HepG2 (cell line): Measurements from ENCODE around the gene TNP2. TPM values are rescaled to one million over a fixed set of nuclear protein-coding genes. Genes with fewer than 3 reads are reported as not detected.

Source experiments
- ADNP ChIP-seq: sonication (generic); formaldehyde crosslinking; IDR thresholded peaks from 2 replicates; pipeline ENCODE4 v1.4.0; 2020; ENCODE audit warnings: missing genetic modification reagents
- ASH2L ChIP-seq: fragments of 300-600, 200-600 bp; sonication (generic); IDR thresholded peaks from 2 replicates; pipeline ENCODE4 v1.7.0; 2017; ENCODE audit warnings: low read depth, mild to moderate bottlenecking, moderate library complexity, mixed read lengths, low read length; ENCODE audit not compliant: insufficient read length
- FOXA3 ChIP-seq: IDR thresholded peaks from 2 replicates; pipeline ENCODE4 v1.6.1; 2016; ENCODE audit warnings: missing genetic modification reagents, missing compliant biosample characterization
- KIAA2018 ChIP-seq: sonication (generic); formaldehyde crosslinking; IDR thresholded peaks from 2 replicates; pipeline ENCODE4 v1.5.0; 2020; ENCODE audit warnings: mild to moderate bottlenecking, missing genetic modification reagents, borderline replicate concordance
- KMT2B ChIP-seq: IDR thresholded peaks from 2 replicates; pipeline ENCODE4 v1.6.1; 2016; ENCODE audit warnings: missing genetic modification reagents, missing compliant biosample characterization
- MIER3 ChIP-seq: IDR thresholded peaks from 2 replicates; pipeline ENCODE4 v1.6.1; 2016; ENCODE audit warnings: missing compliant biosample characterization, borderline replicate concordance
- THAP11 ChIP-seq: IDR thresholded peaks from 2 replicates; pipeline ENCODE4 v1.6.1; 2016; ENCODE audit warnings: missing biosample characterization, missing genetic modification reagents
- ZNF142 ChIP-seq: sonication (generic); formaldehyde crosslinking; IDR thresholded peaks from 2 replicates; pipeline ENCODE4 v1.4.0; 2020; ENCODE audit warnings: missing genetic modification reagents
- ZNF484 ChIP-seq: sonication (generic); formaldehyde crosslinking; IDR thresholded peaks from 2 replicates; pipeline ENCODE4 v1.5.1; 2020; ENCODE audit warnings: mild to moderate bottlenecking, low read depth, missing genetic modification reagents, borderline replicate concordance
- ZNF552 ChIP-seq: sonication (generic); formaldehyde crosslinking; IDR thresholded peaks from 2 replicates; pipeline ENCODE4 v1.9.0; 2022; ENCODE audit warnings: missing genetic modification reagents, mild to moderate bottlenecking, borderline replicate concordance
- polyA plus RNA-seq, 8 experiments: library from polyadenylated mRNA; depleted of rRNA in 3 of 8; stranded (reverse) in 7 of 8; unstranded in 1 of 8; fragments of >200 nt; fragmentation: Illumina TruSeq in 4 of 8; extraction: Trizol in 4 of 8; gene quantifications; 2 replicates each; pipeline versions ENCODE4 v1.2.1 to v1.2.3, GENCODE V29; 2011 to 2016; ENCODE audit warnings: low read depth in 4 of 8, missing spikeins in 1 of 8, mixed read lengths in 1 of 8; ENCODE audit not compliant: insufficient read depth in 1 of 8
- total RNA-seq, 5 experiments: library from RNA; depleted of rRNA; stranded (reverse); fragments of >200 nt; fragmentation: Illumina TruSeq; extraction: Trizol; gene quantifications; 2 replicates each; pipeline ENCODE4 v1.2.3, GENCODE V29; 2016; ENCODE audit warnings: low read depth in 1 of 5
- TF ChIP-seq, protein P1 (sequence below): sonication (generic); formaldehyde crosslinking; conservative IDR thresholded peaks from 2 replicates; pipeline ENCODE4 v1.4.0; 2020; ENCODE audit warnings: missing genetic modification reagents
- TF ChIP-seq, protein P2 (sequence below): sonication (generic); formaldehyde crosslinking; IDR thresholded peaks from 2 replicates; pipeline ENCODE4 v1.8.0; 2022; ENCODE audit warnings: mild to moderate bottlenecking, missing genetic modification reagents, moderate library complexity

Gene TNP2
- total and polyA plus RNA-seq, 2 of the 13 experiments (the other 11 are each of a cell fraction or from before 2014, with no cell fraction given) = not detected

GRCh38 chr16:11283820-11284248 lies 14.7 kb upstream of the TNP2 start (continued):
- TF ChIP-seq, protein P1, sequence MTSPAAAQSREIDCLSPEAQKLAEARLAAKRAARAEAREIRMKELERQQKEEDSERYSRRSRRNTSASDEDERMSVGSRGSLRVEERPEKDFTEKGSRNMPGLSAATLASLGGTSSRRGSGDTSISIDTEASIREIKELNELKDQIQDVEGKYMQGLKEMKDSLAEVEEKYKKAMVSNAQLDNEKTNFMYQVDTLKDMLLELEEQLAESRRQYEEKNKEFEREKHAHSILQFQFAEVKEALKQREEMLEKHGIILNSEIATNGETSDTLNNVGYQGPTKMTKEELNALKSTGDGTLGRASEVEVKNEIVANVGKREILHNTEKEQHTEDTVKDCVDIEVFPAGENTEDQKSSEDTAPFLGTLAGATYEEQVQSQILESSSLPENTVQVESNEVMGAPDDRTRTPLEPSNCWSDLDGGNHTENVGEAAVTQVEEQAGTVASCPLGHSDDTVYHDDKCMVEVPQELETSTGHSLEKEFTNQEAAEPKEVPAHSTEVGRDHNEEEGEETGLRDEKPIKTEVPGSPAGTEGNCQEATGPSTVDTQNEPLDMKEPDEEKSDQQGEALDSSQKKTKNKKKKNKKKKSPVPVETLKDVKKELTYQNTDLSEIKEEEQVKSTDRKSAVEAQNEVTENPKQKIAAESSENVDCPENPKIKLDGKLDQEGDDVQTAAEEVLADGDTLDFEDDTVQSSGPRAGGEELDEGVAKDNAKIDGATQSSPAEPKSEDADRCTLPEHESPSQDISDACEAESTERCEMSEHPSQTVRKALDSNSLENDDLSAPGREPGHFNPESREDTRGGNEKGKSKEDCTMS (CRISPR knock-in tag) = no peak
- TF ChIP-seq ADNP = no peak
- TF ChIP-seq KIAA2018 = no peak
- 0 out of 2 replicates have a peak, but pooled peaks have one; percentile 29 for TF ChIP-seq THAP11 (CRISPR knock-in tag)
- TF ChIP-seq, protein P2, sequence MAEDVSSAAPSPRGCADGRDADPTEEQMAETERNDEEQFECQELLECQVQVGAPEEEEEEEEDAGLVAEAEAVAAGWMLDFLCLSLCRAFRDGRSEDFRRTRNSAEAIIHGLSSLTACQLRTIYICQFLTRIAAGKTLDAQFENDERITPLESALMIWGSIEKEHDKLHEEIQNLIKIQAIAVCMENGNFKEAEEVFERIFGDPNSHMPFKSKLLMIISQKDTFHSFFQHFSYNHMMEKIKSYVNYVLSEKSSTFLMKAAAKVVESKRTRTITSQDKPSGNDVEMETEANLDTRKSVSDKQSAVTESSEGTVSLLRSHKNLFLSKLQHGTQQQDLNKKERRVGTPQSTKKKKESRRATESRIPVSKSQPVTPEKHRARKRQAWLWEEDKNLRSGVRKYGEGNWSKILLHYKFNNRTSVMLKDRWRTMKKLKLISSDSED = no peak
- no peak for TF ChIP-seq KMT2B (CRISPR knock-in tag)
- TF ChIP-seq FOXA3 (CRISPR knock-in tag) = no peak
- no peak for TF ChIP-seq MIER3 (CRISPR knock-in tag)
- TF ChIP-seq ASH2L = no peak
- TF ChIP-seq ZNF484 (CRISPR knock-in tag) = no peak
- TF ChIP-seq ZNF552 (CRISPR knock-in tag) = no peak
- 0 out of 2 replicates have a peak, but pooled peaks have one; percentile 18 for TF ChIP-seq ZNF142 (CRISPR knock-in tag)
